ENCODE measurements around the gene SAP30BP.

DNA sequence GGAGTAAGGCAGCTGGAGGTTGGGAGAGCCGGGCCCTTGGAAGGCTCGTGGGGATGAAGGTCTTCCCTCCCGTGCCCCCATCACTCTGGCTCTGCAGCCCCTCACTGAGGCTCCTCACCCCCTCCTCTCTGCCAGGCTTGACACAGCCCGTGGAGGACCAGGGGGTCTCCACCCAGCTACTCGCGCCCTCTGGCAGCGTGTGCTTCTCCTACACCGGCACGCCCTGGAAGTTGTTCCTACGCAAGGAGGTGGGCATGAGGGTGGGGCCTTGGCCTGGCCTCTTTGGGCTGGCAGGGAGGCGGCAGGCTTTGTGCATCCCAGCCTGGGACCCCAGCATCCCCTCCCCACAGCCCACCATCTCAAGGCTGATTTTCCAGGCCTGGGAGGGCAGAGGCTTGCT is 49.5 kb upstream of the SAP30BP start:
- TF ChIP-seq, protein P1, sequence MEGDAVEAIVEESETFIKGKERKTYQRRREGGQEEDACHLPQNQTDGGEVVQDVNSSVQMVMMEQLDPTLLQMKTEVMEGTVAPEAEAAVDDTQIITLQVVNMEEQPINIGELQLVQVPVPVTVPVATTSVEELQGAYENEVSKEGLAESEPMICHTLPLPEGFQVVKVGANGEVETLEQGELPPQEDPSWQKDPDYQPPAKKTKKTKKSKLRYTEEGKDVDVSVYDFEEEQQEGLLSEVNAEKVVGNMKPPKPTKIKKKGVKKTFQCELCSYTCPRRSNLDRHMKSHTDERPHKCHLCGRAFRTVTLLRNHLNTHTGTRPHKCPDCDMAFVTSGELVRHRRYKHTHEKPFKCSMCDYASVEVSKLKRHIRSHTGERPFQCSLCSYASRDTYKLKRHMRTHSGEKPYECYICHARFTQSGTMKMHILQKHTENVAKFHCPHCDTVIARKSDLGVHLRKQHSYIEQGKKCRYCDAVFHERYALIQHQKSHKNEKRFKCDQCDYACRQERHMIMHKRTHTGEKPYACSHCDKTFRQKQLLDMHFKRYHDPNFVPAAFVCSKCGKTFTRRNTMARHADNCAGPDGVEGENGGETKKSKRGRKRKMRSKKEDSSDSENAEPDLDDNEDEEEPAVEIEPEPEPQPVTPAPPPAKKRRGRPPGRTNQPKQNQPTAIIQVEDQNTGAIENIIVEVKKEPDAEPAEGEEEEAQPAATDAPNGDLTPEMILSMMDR (IDR thresholded peaks at IDR 0.05): no peak
- TF ChIP-seq EP300 (IDR thresholded peaks at IDR 0.05) (no peak), POLR2A (IDR thresholded peaks at IDR 0.05) (no peak), POLR2AphosphoS5 (IDR thresholded peaks at IDR 0.05) (no peak)

Data from suprapubic skin (tissue), 4 donors.